Liver (tissue), 9 donors: Measurements from ENCODE around the gene ADCYAP1R1. TPM values are rescaled to one million over a fixed set of nuclear protein-coding genes. Genes with fewer than 3 reads are reported as not detected.

Experiments used
- DNase-seq: peaks from one replicate; pipeline ENCODE4 v3.0.0-alpha.2; 2017; ENCODE audit warnings: low spot score
- H3K27ac ChIP-seq, 2 donors: one replicate each; pipeline ENCODE4 v1.7.0; 2013; ENCODE audit warnings: inconsistent platforms in 2 of 2, low read length in 2 of 2, control low read depth in 1 of 2, low read depth in 1 of 2, mild to moderate bottlenecking in 1 of 2
- H3K27me3 ChIP-seq, 4 donors: one replicate each; pipeline versions ENCODE4 v1.6.1 to v1.7.0; 2013; ENCODE audit warnings: low read length in 3 of 4, inconsistent platforms in 1 of 4, mild to moderate bottlenecking in 1 of 4, moderate library complexity in 1 of 4; ENCODE audit not compliant: control insufficient read depth in 4 of 4, insufficient read depth in 4 of 4
- H3K36me3 ChIP-seq, 4 donors: one replicate each; pipeline versions ENCODE4 v1.6.1 to v1.7.0; 2013; ENCODE audit warnings: low read length in 3 of 4, mild to moderate bottlenecking in 3 of 4, low read depth in 1 of 4, moderate library complexity in 1 of 4; ENCODE audit not compliant: control insufficient read depth in 4 of 4, insufficient read depth in 3 of 4
- H3K4me1 ChIP-seq, 4 donors: one replicate each; pipeline versions ENCODE4 v1.6.1 to v1.7.0; 2013; ENCODE audit warnings: low read length in 3 of 4, mild to moderate bottlenecking in 3 of 4, moderate library complexity in 1 of 4; ENCODE audit not compliant: control insufficient read depth in 4 of 4, insufficient read depth in 4 of 4
- H3K4me3 ChIP-seq, 3 donors: one replicate each; pipeline versions ENCODE4 v1.6.1 to v1.7.0; 2013; ENCODE audit warnings: low read length in 3 of 3, control low read depth in 1 of 3, low read depth in 1 of 3, mild to moderate bottlenecking in 1 of 3
- H3K9ac ChIP-seq, 2 donors: one replicate each; pipeline ENCODE4 v1.7.0; 2013; ENCODE audit warnings: low read length in 2 of 2, mild to moderate bottlenecking in 2 of 2, moderate library complexity in 2 of 2, control low read depth in 1 of 2, low read depth in 1 of 2
- H3K9me3 ChIP-seq, 4 donors: one replicate each; pipeline versions ENCODE4 v1.6.1 to v1.7.0; 2013; ENCODE audit warnings: low read length in 3 of 4; ENCODE audit not compliant: control insufficient read depth in 4 of 4
- CTCF ChIP-seq: fragments of 150-350 bp; IDR thresholded peaks from 2 replicates; pipeline ENCODE4 v1.5.1; 2017; ENCODE audit warnings: improper control_type of control experiment, low read depth, low read length; ENCODE audit not compliant: missing input control
- EGR1 ChIP-seq, 2 donors: IDR thresholded peaks; 2 replicates each; pipeline ENCODE4 v1.6.1; 2016 to 2018; ENCODE audit warnings: antibody characterized with exemption in 2 of 2, low read depth in 2 of 2
- FOXA2 ChIP-seq: IDR thresholded peaks from 2 replicates; pipeline ENCODE4 v1.6.1; 2016; ENCODE audit warnings: antibody characterized with exemption
- GABPA ChIP-seq, 2 donors: IDR thresholded peaks in 1 of 2; conservative IDR thresholded peaks in 1 of 2; 2 replicates each; pipeline ENCODE4 v1.6.1; 2016; ENCODE audit warnings: antibody characterized with exemption in 2 of 2, mild to moderate bottlenecking in 1 of 2, moderate library complexity in 1 of 2
- HNF4A ChIP-seq, 2 donors: conservative IDR thresholded peaks; 2 replicates each; pipeline ENCODE4 v1.6.1; 2016; ENCODE audit warnings: antibody characterized with exemption in 2 of 2, mild to moderate bottlenecking in 2 of 2
- HNF4G ChIP-seq: IDR thresholded peaks from 2 replicates; pipeline ENCODE4 v1.6.1; 2016; ENCODE audit warnings: antibody characterized with exemption
- JUND ChIP-seq, 2 donors: IDR thresholded peaks; 2 replicates each; pipeline ENCODE4 v1.6.1; 2016; ENCODE audit warnings: antibody characterized with exemption in 2 of 2
- MAX ChIP-seq: IDR thresholded peaks from 2 replicates; pipeline ENCODE4 v1.6.1; 2016; ENCODE audit warnings: antibody characterized with exemption
- NR2F2 ChIP-seq: IDR thresholded peaks from 2 replicates; pipeline ENCODE4 v1.6.1; 2016; ENCODE audit warnings: antibody characterized with exemption
- RAD21 ChIP-seq, 2 donors: IDR thresholded peaks; 2 replicates each; pipeline ENCODE4 v1.6.1; 2016; ENCODE audit warnings: antibody characterized with exemption in 2 of 2, mild to moderate bottlenecking in 2 of 2
- TAF1 ChIP-seq: conservative IDR thresholded peaks from 2 replicates; pipeline ENCODE4 v1.6.1; 2016; ENCODE audit warnings: antibody characterized with exemption, mild to moderate bottlenecking
- YY1 ChIP-seq: IDR thresholded peaks from 2 replicates; pipeline ENCODE4 v1.6.1; 2016; ENCODE audit warnings: antibody characterized with exemption, mild to moderate bottlenecking
- ZBTB33 ChIP-seq: IDR thresholded peaks from 2 replicates; pipeline ENCODE4 v1.6.1; 2016; ENCODE audit warnings: antibody characterized with exemption
- WGBS: extraction: QIAGEN DNeasy Blood & Tissue Kit; methylation state at CpG from one replicate; pipeline ENCODE4 v1.1.7; 2013; 5-methylcytosine and 5-hydroxymethylcytosine counted together
- polyA plus RNA-seq, 2 donors: library from polyadenylated mRNA; stranded (reverse) in 1 of 2; unstranded in 1 of 2; fragments of 200-250 nt in 1 of 2; fragments of >200 nt in 1 of 2; fragmentation: Nextera tagmentation in 1 of 2; extraction: Ambion mirVana in 1 of 2; gene quantifications; one replicate each; pipeline versions ENCODE4 v1.2.1 to v1.2.3, GENCODE V29; 2013 to 2015
- total RNA-seq, 2 donors: library from RNA; depleted of rRNA; stranded (reverse); fragments of >200 nt; gene quantifications; one replicate each; pipeline ENCODE4 v1.2.3, GENCODE V29; 2014
- TF ChIP-seq, protein P1 (sequence below): IDR thresholded peaks from 2 replicates; pipeline ENCODE4 v1.6.1; 2016; ENCODE audit warnings: antibody characterized with exemption
- TF ChIP-seq, protein P2 (sequence below): IDR thresholded peaks from 2 replicates; pipeline ENCODE4 v1.6.1; 2016; ENCODE audit warnings: antibody characterized with exemption, mild to moderate bottlenecking
- donor health status: healthy.
- donor health status: healthy.
- donor health status: healthy.
- donor health status: healthy.
- donor health status: healthy.

Gene ADCYAP1R1
- total and polyA plus RNA-seq, 4 donors = 0.05 to 0.67 (median 0.12) TPM; not detected in 1

- DNase-seq = no peak
- TF ChIP-seq HNF4A (conservative IDR thresholded peaks at IDR 0.05) = no peak
- TF ChIP-seq TAF1 = no peak
- TF ChIP-seq YY1 = no peak
- no peak for TF ChIP-seq MAX
- TF ChIP-seq, protein P1, sequence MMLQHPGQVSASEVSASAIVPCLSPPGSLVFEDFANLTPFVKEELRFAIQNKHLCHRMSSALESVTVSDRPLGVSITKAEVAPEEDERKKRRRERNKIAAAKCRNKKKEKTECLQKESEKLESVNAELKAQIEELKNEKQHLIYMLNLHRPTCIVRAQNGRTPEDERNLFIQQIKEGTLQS = no peak
- TF ChIP-seq CTCF = no peak
- no peak for TF ChIP-seq HNF4G
- TF ChIP-seq, protein P2, sequence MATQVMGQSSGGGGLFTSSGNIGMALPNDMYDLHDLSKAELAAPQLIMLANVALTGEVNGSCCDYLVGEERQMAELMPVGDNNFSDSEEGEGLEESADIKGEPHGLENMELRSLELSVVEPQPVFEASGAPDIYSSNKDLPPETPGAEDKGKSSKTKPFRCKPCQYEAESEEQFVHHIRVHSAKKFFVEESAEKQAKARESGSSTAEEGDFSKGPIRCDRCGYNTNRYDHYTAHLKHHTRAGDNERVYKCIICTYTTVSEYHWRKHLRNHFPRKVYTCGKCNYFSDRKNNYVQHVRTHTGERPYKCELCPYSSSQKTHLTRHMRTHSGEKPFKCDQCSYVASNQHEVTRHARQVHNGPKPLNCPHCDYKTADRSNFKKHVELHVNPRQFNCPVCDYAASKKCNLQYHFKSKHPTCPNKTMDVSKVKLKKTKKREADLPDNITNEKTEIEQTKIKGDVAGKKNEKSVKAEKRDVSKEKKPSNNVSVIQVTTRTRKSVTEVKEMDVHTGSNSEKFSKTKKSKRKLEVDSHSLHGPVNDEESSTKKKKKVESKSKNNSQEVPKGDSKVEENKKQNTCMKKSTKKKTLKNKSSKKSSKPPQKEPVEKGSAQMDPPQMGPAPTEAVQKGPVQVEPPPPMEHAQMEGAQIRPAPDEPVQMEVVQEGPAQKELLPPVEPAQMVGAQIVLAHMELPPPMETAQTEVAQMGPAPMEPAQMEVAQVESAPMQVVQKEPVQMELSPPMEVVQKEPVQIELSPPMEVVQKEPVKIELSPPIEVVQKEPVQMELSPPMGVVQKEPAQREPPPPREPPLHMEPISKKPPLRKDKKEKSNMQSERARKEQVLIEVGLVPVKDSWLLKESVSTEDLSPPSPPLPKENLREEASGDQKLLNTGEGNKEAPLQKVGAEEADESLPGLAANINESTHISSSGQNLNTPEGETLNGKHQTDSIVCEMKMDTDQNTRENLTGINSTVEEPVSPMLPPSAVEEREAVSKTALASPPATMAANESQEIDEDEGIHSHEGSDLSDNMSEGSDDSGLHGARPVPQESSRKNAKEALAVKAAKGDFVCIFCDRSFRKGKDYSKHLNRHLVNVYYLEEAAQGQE = no peak
- peaks cover 0 to 10% (median 7%) of the 10 kb centered on the region in 4 donors for H3K9me3 ChIP-seq
Observed at GRCh38 chr7:31145339-31145738, 93.2 kb downstream of the ADCYAP1R1 start.

GRCh38 chr7:31146030-31146429 is 93.9 kb downstream of the ADCYAP1R1 start:
- peaks cover 0 to 4% (median 0%) of the 10 kb centered on the region in 4 donors for H3K27me3 ChIP-seq
- no peak for DNase-seq
- peaks cover 0 to 10% (median 7%) of the 10 kb centered on the region in 4 donors for H3K9me3 ChIP-seq
- 64% methylated on average over 1 of the region's 1 CpG for WGBS
- no peak overlapping the region for H3K9ac ChIP-seq
- H3K36me3 ChIP-seq = no peaks in the 10 kb centered on the region
- TF ChIP-seq RAD21 (IDR thresholded peaks at IDR 0.05) = no peak
- TF ChIP-seq GABPA (IDR thresholded peaks at IDR 0.05 in 1 of 2, conservative IDR thresholded peaks at IDR 0.05 in 1 of 2) = no peak
- TF ChIP-seq EGR1 (IDR thresholded peaks at IDR 0.05; ENCODE audit: low read depth in 2 of 2) = no peak
- TF ChIP-seq, protein P1 = no peak
- no peak for TF ChIP-seq ZBTB33
- no peak for TF ChIP-seq MAX
- no peak for TF ChIP-seq CTCF
- TF ChIP-seq NR2F2 = no peak
- TF ChIP-seq, protein P2 = no peak
- no peak for TF ChIP-seq JUND (IDR thresholded peaks at IDR 0.05)
- no peak for TF ChIP-seq HNF4G
- TF ChIP-seq YY1 = no peak
- TF ChIP-seq FOXA2 = no peak
- no peaks in the 10 kb centered on the region for H3K4me1 ChIP-seq
- H3K4me3 ChIP-seq = no peak overlapping the region
- no peak overlapping the region for H3K27ac ChIP-seq

More at GRCh38 chr7:31145339-31145738, 93.2 kb downstream of the ADCYAP1R1 start:
- peaks cover 0 to 4% (median 0%) of the 10 kb centered on the region in 4 donors for H3K27me3 ChIP-seq
- no peak overlapping the region for H3K4me3 ChIP-seq
- H3K4me1 ChIP-seq = no peaks in the 10 kb centered on the region
- no peak overlapping the region for H3K9ac ChIP-seq
- no peaks in the 10 kb centered on the region for H3K36me3 ChIP-seq
- H3K27ac ChIP-seq = no peak overlapping the region
